ENCODE measurements around the gene CLDN15. TPM values are rescaled to one million over a fixed set of nuclear protein-coding genes. Genes with fewer than 3 reads are reported as not detected.

CLDN15 gene
- 1.6 and 3.0 TPM in 2 replicates for total RNA-seq (ENCODE audit: low replicate concordance)

GRCh38 chr7:101237206-101238067, at the start of gene CLDN15:
Gene CLDN15 (minus strand): TSS chr7:101237802. CDS start chr7:101237581, 221 bp downstream.

GRCh38 chr7:101244375-101245146, 7.0 kb upstream of the CLDN15 start, which contains the start of gene FIS1:
Gene FIS1 (minus strand): TSS chr7:101245081. CDS start chr7:101245004, 77 bp downstream.

GRCh38 chr7:101217388-101218235, 20.0 kb downstream of the CLDN15 start, which contains the start of the genes PLOD3 and ZNHIT1:
Gene PLOD3 (minus strand): TSS chr7:101217581. CDS start chr7:101217274, 307 bp downstream.
Gene ZNHIT1 (plus strand): TSS chr7:101218165. CDS start chr7:101218196, 31 bp downstream.

GRCh38 chr7:101200862-101201599, 36.6 kb downstream of the CLDN15 start, which contains the start of gene MOGAT3:
Gene MOGAT3 (minus strand): TSS chr7:101201036. CDS start chr7:101200854, 182 bp downstream.

Other genes with a start within 250 kb of the CLDN15 start
- not detected in 2 replicates for gene MUC17, start 217.7 kb downstream of the CLDN15 start, total RNA-seq (ENCODE audit: low replicate concordance)
- gene TRIM56, start 152.3 kb downstream of the CLDN15 start, total RNA-seq (ENCODE audit: low replicate concordance), result 17.8 and 64.6 TPM in 2 replicates
- 68.8 and 1,526 TPM in 2 replicates for gene SERPINE1, start 110.7 kb downstream of the CLDN15 start, total RNA-seq (ENCODE audit: low replicate concordance)
- gene AP1S1, start 83.3 kb downstream of the CLDN15 start, total RNA-seq (ENCODE audit: low replicate concordance), result 161 and 180 TPM in 2 replicates
- not detected in 2 replicates for gene VGF, start 72.2 kb downstream of the CLDN15 start, total RNA-seq (ENCODE audit: low replicate concordance)
- not detected in 2 replicates for gene NAT16, start 57.5 kb downstream of the CLDN15 start, total RNA-seq (ENCODE audit: low replicate concordance)
- not detected in 2 replicates for gene MOGAT3, start 36.8 kb downstream of the CLDN15 start, total RNA-seq (ENCODE audit: low replicate concordance)
- gene PLOD3, start 20.2 kb downstream of the CLDN15 start, total RNA-seq (ENCODE audit: low replicate concordance), result 58.6 and 97.9 TPM in 2 replicates
- gene ZNHIT1, start 19.6 kb downstream of the CLDN15 start, total RNA-seq (ENCODE audit: low replicate concordance), result 31.2 and 115 TPM in 2 replicates
- 326 and 344 TPM in 2 replicates for gene FIS1, start 7.3 kb upstream of the CLDN15 start, total RNA-seq (ENCODE audit: low replicate concordance)
- gene IFT22, start 84.0 kb upstream of the CLDN15 start, total RNA-seq (ENCODE audit: low replicate concordance), result 23.7 and 27.0 TPM in 2 replicates
- 0.08 TPM in 1 of 2 replicates, not detected in the other for gene COL26A1, start 125.1 kb upstream of the CLDN15 start, total RNA-seq (ENCODE audit: low replicate concordance)